Left lung (tissue), 10 donors: ENCODE measurements around the gene IL16. TPM values are rescaled to one million over a fixed set of nuclear protein-coding genes. Genes with fewer than 3 reads are reported as not detected.

ENCODE experiments used
- ATAC-seq: fragments of 200-7000 bp; cut with Tn5 transposase; one replicate; pipeline ENCODE4 v1.9.1; 2020; ENCODE audit warnings: moderate library complexity
- DNase-seq, 4 donors: peaks; one replicate each; pipeline ENCODE4 v3.0.0-alpha.2; 2013 to 2020
- H3K27ac ChIP-seq, 2 donors: fragments of 200-600 bp; sonication (generic) in 1 of 2; one replicate each; pipeline versions ENCODE4 v1.5.0 to v1.8.0; 2020 to 2021
- H3K27me3 ChIP-seq, 2 donors: fragments of 200-600 bp; sonication (generic) in 1 of 2; one replicate each; pipeline versions ENCODE4 v1.5.0 to v1.8.0; 2020 to 2021
- H3K36me3 ChIP-seq, 2 donors: fragments of 200-600 bp; sonication (generic) in 1 of 2; one replicate each; pipeline versions ENCODE4 v1.5.0 to v1.8.0; 2020 to 2021
- H3K4me1 ChIP-seq, 2 donors: fragments of 200-600 bp; one replicate each; pipeline ENCODE4 v1.8.0; 2021
- H3K4me3 ChIP-seq, 2 donors: fragments of 200-600 bp; sonication (generic) in 1 of 2; one replicate each; pipeline versions ENCODE4 v1.5.0 to v1.8.0; 2020 to 2021; ENCODE audit warnings: mild to moderate bottlenecking in 1 of 2
- H3K9me3 ChIP-seq, 2 donors: fragments of 200-600 bp; sonication (generic) in 1 of 2; one replicate each; pipeline versions ENCODE4 v1.5.0 to v1.8.0; 2020 to 2021
- intact Hi-C, 2 donors: fragments of 100-400 bp; cut with DNase I; formaldehyde crosslinking; loops; one replicate each; pipeline versions ENCODE4 v1.11.2 to v1.14.2; 2022
- polyA plus RNA-seq, 6 donors: library from polyadenylated mRNA; unstranded; fragments of 120-200 nt; gene quantifications; one replicate each; pipeline ENCODE4 v1.2.1, GENCODE V29; 2013; ENCODE audit not compliant: insufficient read length in 6 of 6
- total RNA-seq, 2 donors: library from RNA; stranded (reverse); fragmentation: NEBNext Ultra II Directional; extraction: Animal tissue kit (Norgen Biotek cat#: 25700); gene quantifications; one replicate each; pipeline ENCODE4 v1.2.1, GENCODE V29; 2021
- TF ChIP-seq, protein P1 (sequence below), 2 donors: fragments of 200-600 bp; sonication (generic) in 1 of 2; IDR thresholded peaks; one replicate each; pipeline versions ENCODE4 v1.5.0 to v1.8.0; 2021; ENCODE audit warnings: antibody characterized with exemption in 2 of 2
- donor health status: DM: no; HTN: yes; CAD: no.
- donor health status: DM: no; HTN: no; CAD: no.

Gene IL16
- total and polyA plus RNA-seq, 8 donors, result 11.4 to 34.3 (median 14.9) TPM

DNA sequence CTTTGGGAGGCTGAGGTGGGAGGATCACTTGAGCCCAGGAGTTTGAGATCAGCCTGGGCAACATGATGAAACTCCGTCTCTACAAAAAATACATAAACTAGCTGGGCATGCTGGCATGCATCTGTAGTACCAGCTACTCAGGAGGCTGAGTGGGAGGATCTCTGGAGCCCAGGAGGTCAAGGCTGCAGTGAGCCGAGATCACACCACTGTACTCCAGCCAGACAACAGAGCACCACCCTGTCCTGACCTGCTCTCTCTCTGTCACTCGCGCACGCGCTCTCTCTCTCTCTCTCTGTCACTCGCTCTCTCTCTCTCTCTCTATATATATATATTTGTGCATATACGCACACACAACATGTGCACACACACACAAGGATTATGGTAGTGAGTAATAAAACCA, 61.8 kb downstream of the IL16 start:
- Histone ChIP-seq H3K36me3 (no peaks in the 10 kb centered on the region), H3K4me1 (peaks cover 0 to 8% of the 10 kb centered on the region in 2 donors), H3K4me3 (no peak overlapping the region), H3K27ac (no peak overlapping the region), H3K9me3 (no peaks in the 10 kb centered on the region), H3K27me3 (no peaks in the 10 kb centered on the region)
- DNase-seq, result no peak
- TF ChIP-seq, protein P1, sequence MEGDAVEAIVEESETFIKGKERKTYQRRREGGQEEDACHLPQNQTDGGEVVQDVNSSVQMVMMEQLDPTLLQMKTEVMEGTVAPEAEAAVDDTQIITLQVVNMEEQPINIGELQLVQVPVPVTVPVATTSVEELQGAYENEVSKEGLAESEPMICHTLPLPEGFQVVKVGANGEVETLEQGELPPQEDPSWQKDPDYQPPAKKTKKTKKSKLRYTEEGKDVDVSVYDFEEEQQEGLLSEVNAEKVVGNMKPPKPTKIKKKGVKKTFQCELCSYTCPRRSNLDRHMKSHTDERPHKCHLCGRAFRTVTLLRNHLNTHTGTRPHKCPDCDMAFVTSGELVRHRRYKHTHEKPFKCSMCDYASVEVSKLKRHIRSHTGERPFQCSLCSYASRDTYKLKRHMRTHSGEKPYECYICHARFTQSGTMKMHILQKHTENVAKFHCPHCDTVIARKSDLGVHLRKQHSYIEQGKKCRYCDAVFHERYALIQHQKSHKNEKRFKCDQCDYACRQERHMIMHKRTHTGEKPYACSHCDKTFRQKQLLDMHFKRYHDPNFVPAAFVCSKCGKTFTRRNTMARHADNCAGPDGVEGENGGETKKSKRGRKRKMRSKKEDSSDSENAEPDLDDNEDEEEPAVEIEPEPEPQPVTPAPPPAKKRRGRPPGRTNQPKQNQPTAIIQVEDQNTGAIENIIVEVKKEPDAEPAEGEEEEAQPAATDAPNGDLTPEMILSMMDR (IDR thresholded peaks at IDR 0.05), result no peak
- no peak for ATAC-seq
- intact Hi-C loops, result loop anchor here in 1 of 2 donors (5.0 kb wide), 1 partner anchor 101 kb away; no protein-coding TSS in a partner anchor

DNA sequence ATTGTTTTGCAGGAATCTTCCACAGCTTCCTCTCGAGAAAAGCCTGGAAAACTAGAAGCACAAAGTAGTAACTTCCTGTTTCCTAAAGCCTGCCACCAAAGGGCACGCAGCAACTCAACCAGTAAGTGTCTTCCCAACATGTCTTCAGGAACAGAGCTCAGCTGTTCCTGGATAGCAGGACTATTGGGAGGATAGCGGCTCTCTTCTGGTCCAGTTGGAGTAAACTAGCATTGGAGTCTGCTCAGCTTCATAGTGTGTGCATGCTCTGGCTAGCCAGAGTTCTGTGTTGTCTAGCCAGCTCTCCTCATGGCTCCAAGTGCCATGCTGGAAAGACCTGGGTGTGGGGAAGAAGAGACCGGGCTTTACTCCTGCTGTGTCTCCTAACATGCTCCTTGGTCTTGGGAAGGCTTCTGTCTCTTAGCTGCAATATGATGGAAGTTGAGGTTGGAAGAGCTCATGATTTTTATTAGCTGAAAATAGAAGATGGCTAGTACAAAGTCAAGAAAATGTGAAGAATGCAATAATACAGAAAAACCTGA, 63.1 kb downstream of the IL16 start:
- Histone ChIP-seq H3K4me1 (peaks cover 0 to 9% of the 10 kb centered on the region in 2 donors), H3K27ac (peak overlapping the region in 1 of 2 donors; percentile 5), H3K9me3 (no peaks in the 10 kb centered on the region), H3K27me3 (no peaks in the 10 kb centered on the region), H3K36me3 (no peaks in the 10 kb centered on the region), H3K4me3 (no peak overlapping the region)
- TF ChIP-seq, protein P1 (IDR thresholded peaks at IDR 0.05), result no peak
- DNase-seq (no peak), ATAC-seq (no peak)
- intact Hi-C loops, result loop anchor here (5.0 to 10.0 kb wide), 3 partner anchors 103 to 265 kb away; no protein-coding TSS in a partner anchor

DNA sequence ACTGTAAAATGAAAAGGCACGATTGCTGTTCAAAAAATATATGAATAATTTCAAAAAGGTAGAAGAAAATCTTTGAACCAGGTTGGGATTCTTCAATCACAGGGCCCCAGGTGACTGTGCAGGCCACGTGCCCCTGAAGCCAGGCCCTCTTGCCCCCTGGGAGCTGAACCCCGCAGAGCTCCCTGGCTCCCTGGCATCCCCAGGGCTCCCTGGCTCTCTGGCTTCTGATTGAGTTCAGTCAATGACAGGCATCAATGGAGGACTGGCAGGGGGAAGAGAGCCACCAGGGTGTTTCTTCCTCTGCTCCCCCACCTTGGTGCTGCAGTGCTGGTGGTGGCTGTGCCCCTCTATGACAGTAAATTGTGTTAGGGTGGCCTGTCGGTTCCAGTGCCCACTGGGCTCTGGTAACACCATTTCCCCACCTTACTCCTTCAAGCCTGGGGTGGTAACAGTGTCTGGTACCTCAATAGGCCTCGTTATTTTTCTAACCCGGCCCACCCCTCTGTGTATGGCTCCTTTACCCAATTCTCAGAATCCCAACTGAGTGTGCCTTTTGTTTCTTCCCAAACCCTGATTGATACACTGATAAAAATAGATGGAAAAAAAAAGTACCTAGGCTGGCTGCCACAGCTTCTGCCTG, 64.6 kb downstream of the IL16 start:
- Histone ChIP-seq H3K36me3 (no peaks in the 10 kb centered on the region), H3K4me1 (peaks cover 7 to 23% of the 10 kb centered on the region in 2 donors), H3K27me3 (peaks cover 0 to 6% of the 10 kb centered on the region in 2 donors), H3K9me3 (no peaks in the 10 kb centered on the region), H3K4me3 (no peak overlapping the region), H3K27ac (no peak overlapping the region)
- TF ChIP-seq, protein P1 (IDR thresholded peaks at IDR 0.05), result no peak
- ATAC-seq (no peak), DNase-seq (no peak)
- intact Hi-C loops, result loop anchor here (10.0 kb wide), 2 partner anchors 156 to 266 kb away; no protein-coding TSS in a partner anchor

- no peaks in the 10 kb centered on the region for H3K9me3 ChIP-seq
- intact Hi-C loops, result loop anchor here (10.0 kb wide), 2 partner anchors 159 to 269 kb away; no protein-coding TSS in a partner anchor
- peaks cover 8 to 19% of the 10 kb centered on the region in 2 donors for H3K4me1 ChIP-seq
- DNase-seq (no peak), ATAC-seq (no peak)
- TF ChIP-seq, protein P1 (IDR thresholded peaks at IDR 0.05), result no peak
- H3K4me3 ChIP-seq, result no peak overlapping the region
- peaks cover 0 to 6% of the 10 kb centered on the region in 2 donors for H3K27me3 ChIP-seq
- no peaks in the 10 kb centered on the region for H3K36me3 ChIP-seq
- H3K27ac ChIP-seq, result no peak overlapping the region
These were observed 66.8 kb downstream of the IL16 start for GRCh38 chr15:81263477-81263876.

DNA sequence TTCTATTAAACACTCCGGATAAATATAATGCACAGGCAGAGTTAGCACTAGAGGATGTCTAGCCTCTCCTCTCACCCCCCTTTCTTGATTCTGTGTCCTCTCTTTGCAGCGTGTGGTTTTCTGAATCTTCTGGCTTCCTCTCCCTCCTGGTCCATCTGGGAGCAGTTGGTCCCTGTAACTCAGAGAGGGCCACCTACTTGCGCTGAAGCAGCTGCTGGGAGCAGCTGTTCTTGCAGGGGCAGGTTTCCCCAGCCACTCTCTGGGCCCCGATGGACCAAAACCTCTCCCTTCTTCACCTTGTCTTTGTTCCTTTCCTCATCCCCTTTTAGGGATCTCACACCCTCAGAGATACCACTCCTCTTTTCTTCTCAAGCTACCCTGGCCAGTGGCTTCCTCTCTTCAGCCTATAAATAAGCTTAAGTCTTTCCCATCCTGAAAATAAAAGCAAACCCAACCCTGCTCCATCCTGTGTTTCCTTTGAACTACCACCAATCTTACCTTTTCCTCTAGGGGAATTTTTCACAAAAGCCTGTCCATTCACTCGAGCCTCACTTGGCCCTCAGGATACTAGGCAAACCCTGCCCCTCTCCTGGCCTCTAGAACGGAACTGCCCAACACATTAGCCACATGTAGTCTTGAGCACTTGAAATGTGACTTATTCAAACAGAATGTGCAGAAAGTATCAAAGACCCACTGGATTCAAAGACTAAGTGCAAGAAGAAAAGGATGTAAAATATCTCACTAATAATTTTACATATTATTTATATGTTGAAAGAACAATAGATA, 67.6 kb downstream of the IL16 start:
- Histone ChIP-seq H3K4me1 (peaks cover 8 to 19% of the 10 kb centered on the region in 2 donors), H3K9me3 (no peaks in the 10 kb centered on the region), H3K27me3 (peaks cover 0 to 6% of the 10 kb centered on the region in 2 donors), H3K36me3 (no peaks in the 10 kb centered on the region), H3K27ac (no peak overlapping the region), H3K4me3 (no peak overlapping the region)
- TF ChIP-seq, protein P1 (IDR thresholded peaks at IDR 0.05), result no peak
- DNase-seq, result no peak
- intact Hi-C loops, result loop anchor here (10.0 kb wide), 2 partner anchors 159 to 269 kb away; no protein-coding TSS in a partner anchor
- no peak for ATAC-seq
